Measurements from ENCODE around the gene TAB2. TPM values are rescaled to one million over a fixed set of nuclear protein-coding genes. Genes with fewer than 3 reads are reported as not detected.

Gene TAB2
- total and polyA plus RNA-seq, 2 of the 8 experiments (the other 6 are each of a cell fraction or from before 2014, with no cell fraction given), result 40.4 to 63.0 TPM

- Histone ChIP-seq H3K4ac (replicated peaks; ENCODE audit: insufficient read length, low read depth, low read length) (no peak overlapping the region), H3K9me3 (ENCODE audit: insufficient read depth in 2 of 2, low read depth in 1 of 2, low read length in 1 of 2) (no peaks in the 10 kb centered on the region), H4K5ac (ENCODE audit: insufficient read length, low read depth, low read length) (no peak overlapping the region), H3K79me1 (ENCODE audit: low read depth, low read length) (no peaks in the 10 kb centered on the region; the same call in 1 of the 2 replicates), H3K14ac (ENCODE audit: insufficient read length) (no peak overlapping the region), H2AFZ (ENCODE audit: low read length) (no peak overlapping the region), H2BK15ac (ENCODE audit: low read length) (no peak overlapping the region), H2BK20ac (ENCODE audit: low read length) (no peak overlapping the region), H3K27ac (ENCODE audit: low read depth, low read length) (no peak overlapping the region), H3K9ac (replicated peaks in 1 of 4; ENCODE audit: extremely low read depth in 1 of 4, low read depth in 3 of 4, low read length in 3 of 4) (no peak overlapping the region), H3K23ac (ENCODE audit: insufficient read length) (no peak overlapping the region), H3K27me3 (replicated peaks in 1 of 4; ENCODE audit: control insufficient read depth in 3 of 4, extremely low read depth in 1 of 4, insufficient read depth in 3 of 4, low read length in 3 of 4) (no peaks in the 10 kb centered on the region), H4K8ac (ENCODE audit: extremely low read depth, insufficient read depth, low read length) (no peak overlapping the region), H2BK5ac (ENCODE audit: low read depth, low read length) (no peak overlapping the region), H2AK5ac (ENCODE audit: low read depth, low read length) (no peak overlapping the region), H3K79me2 (ENCODE audit: control insufficient read depth in 1 of 2, insufficient read depth in 2 of 2, low read length in 2 of 2) (peaks cover 0 to 24% of the 10 kb centered on the region in 2 experiments; a peak in 1 of 4 replicates), H4K20me1 (replicated peaks in 1 of 2; ENCODE audit: control insufficient read depth in 1 of 2, insufficient read depth in 2 of 2, low read length in 2 of 2) (no peaks in the 10 kb centered on the region), H3K36me3 (ENCODE audit: control insufficient read depth in 2 of 4, insufficient read depth in 4 of 4, low read length in 3 of 4) (peaks cover 0 to 4% (median 2%) of the 10 kb centered on the region in 4 experiments; a peak in 3 of 8 replicates), H4K91ac (replicated peaks; ENCODE audit: insufficient read length, low read length) (no peak overlapping the region), H3K56ac (replicated peaks; ENCODE audit: insufficient read length, low read depth, low read length) (no peak overlapping the region), H3K4me1 (replicated peaks in 1 of 4; ENCODE audit: control insufficient read depth in 3 of 4, insufficient read depth in 4 of 4, low read length in 3 of 4) (no peaks in the 10 kb centered on the region), H3K23me2 (ENCODE audit: low read depth, low read length) (no peaks in the 10 kb centered on the region), H2BK120ac (replicated peaks; ENCODE audit: low read depth, low read length) (no peak overlapping the region), H2BK12ac (ENCODE audit: low read depth, low read length) (no peak overlapping the region), H3K4me3 (ENCODE audit: extremely low read depth in 1 of 4, insufficient read depth in 2 of 4, low read depth in 3 of 4, low read length in 4 of 4) (no peak overlapping the region), H3K18ac (ENCODE audit: extremely low read depth, low read length) (no peak overlapping the region), H3K4me2 (ENCODE audit: insufficient read depth in 1 of 2, low read depth in 2 of 2, low read length in 2 of 2) (no peak overlapping the region)
- CTCF ChIA-PET (ENCODE audit: partially characterized antibody), result no interaction called here
- DNase-seq (ENCODE audit: low read depth in 1 of 2, low spot score in 2 of 2) (no peak), FAIRE-seq (no peak)
- POLR2A ChIA-PET (ENCODE audit: partially characterized antibody), result interaction anchor here (1.3 kb wide), 1 partner anchor 78 kb away, joined by 3 read pairs; no protein-coding TSS in a partner anchor
- no peak for TF ChIP-seq NANOG (IDR thresholded peaks at IDR 0.05; ENCODE audit: insufficient read depth, low read depth, low read length, poor library complexity, severe bottlenecking)
- TF ChIP-seq KDM4A (IDR thresholded peaks at IDR 0.05; ENCODE audit: low read depth, low read length, severe bottlenecking), result no peak
Measured at GRCh38 chr6:149393002-149393679, 75.6 kb downstream of the TAB2 start.
